ENCODE measurements around the gene TERB1. TPM values are rescaled to one million over a fixed set of nuclear protein-coding genes. Genes with fewer than 3 reads are reported as not detected.

TERB1 gene
- total RNA-seq, 2 experiments from 2014 or later = 0.11 to 0.22 TPM

DNA sequence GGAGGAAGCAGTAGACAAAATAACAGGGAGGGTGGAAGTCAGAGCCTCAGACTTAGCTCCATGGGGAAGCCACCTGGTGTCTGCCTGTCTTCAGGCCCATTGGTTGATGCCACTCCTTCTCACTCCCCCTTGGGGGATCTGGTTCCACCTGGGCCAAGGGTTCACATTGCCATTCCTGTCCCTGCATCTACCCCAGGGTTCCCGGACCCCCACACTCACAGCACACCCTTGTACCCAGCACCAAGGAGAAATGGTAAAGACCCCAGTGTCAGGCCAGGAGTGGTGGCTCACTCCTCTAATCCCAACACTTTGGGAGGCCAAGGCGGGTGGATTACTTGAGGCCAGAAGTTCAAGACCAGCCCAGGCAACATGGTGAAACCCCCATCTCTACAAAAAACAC lies 41.8 kb upstream of the TERB1 start:
- peaks cover 70% of the 10 kb centered on the region for H3K27me3 Mint-ChIP-seq
- Histone ChIP-seq H3K36me3 (ENCODE audit: insufficient read depth, low read length) (no peaks in the 10 kb centered on the region), H3K27ac (ENCODE audit: low read depth in 1 of 2, low read length in 2 of 2) (no peak overlapping the region), H3K4me3 (ENCODE audit: low read length) (no peak overlapping the region), H3K4me1 (ENCODE audit: insufficient read depth, low read length) (peaks cover 7% of the 10 kb centered on the region), H3K9me3 (ENCODE audit: control insufficient read depth in 1 of 2, insufficient read depth in 1 of 2, low read length in 2 of 2) (peaks cover 0 to 4% of the 10 kb centered on the region in 2 experiments), H3K27me3 (ENCODE audit: control insufficient read depth in 1 of 2, insufficient read depth in 2 of 2, low read length in 2 of 2) (peaks cover 31 to 40% of the 10 kb centered on the region in 2 experiments)
- H3K27ac Mint-ChIP-seq = no peak overlapping the region
- intact Hi-C loops (cut with DNase I, micrococcal nuclease) = no loop called here
- TF ChIP-seq, protein P1, sequence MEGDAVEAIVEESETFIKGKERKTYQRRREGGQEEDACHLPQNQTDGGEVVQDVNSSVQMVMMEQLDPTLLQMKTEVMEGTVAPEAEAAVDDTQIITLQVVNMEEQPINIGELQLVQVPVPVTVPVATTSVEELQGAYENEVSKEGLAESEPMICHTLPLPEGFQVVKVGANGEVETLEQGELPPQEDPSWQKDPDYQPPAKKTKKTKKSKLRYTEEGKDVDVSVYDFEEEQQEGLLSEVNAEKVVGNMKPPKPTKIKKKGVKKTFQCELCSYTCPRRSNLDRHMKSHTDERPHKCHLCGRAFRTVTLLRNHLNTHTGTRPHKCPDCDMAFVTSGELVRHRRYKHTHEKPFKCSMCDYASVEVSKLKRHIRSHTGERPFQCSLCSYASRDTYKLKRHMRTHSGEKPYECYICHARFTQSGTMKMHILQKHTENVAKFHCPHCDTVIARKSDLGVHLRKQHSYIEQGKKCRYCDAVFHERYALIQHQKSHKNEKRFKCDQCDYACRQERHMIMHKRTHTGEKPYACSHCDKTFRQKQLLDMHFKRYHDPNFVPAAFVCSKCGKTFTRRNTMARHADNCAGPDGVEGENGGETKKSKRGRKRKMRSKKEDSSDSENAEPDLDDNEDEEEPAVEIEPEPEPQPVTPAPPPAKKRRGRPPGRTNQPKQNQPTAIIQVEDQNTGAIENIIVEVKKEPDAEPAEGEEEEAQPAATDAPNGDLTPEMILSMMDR (IDR thresholded peaks at IDR 0.05) = no peak
- H3K4me1 Mint-ChIP-seq (ENCODE audit: low read depth) = peaks cover 11% of the 10 kb centered on the region
- peak overlapping the region; percentile 54 for H3K4me3 Mint-ChIP-seq
- H3K36me3 Mint-ChIP-seq (ENCODE audit: low read depth) = no peaks in the 10 kb centered on the region
- ChIA-PET CTCF (no interaction called here), POLR2A (no interaction called here)
- DNase-seq = no peak
- no peaks in the 10 kb centered on the region for H3K9me3 Mint-ChIP-seq
- no peak for ATAC-seq (ENCODE audit: poor library complexity)

DNA sequence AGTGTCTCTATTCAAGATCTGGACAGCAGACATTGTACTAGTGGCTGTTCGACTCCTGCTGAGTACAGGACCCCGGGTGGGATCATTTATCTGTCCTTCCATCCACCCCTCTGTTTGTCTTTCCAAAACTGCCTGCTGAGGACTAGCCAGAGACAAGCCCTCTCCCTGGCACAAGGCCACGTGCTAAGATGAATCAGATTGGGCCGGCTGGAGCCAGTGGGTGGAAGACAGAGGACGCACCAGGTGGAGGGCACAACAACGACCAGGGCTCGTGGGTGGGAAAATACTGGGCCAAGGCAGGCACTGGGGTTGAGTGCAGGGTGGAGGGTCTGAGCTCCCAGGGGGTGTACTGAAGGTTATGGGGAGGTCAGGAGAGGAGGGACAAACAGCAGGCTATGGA lies 41.4 kb upstream of the TERB1 start:
- peaks cover 31 to 40% of the 10 kb centered on the region in 2 experiments for H3K27me3 ChIP-seq (ENCODE audit: control insufficient read depth in 1 of 2, insufficient read depth in 2 of 2, low read length in 2 of 2)
- Mint-ChIP-seq H3K27ac (no peak overlapping the region), H3K4me1 (ENCODE audit: low read depth) (peaks cover 11% of the 10 kb centered on the region), H3K4me3 (no peak overlapping the region), H3K9me3 (no peaks in the 10 kb centered on the region), H3K36me3 (ENCODE audit: low read depth) (no peaks in the 10 kb centered on the region), H3K27me3 (peaks cover 67% of the 10 kb centered on the region)
- no peak for DNase-seq
- peaks cover 0 to 4% of the 10 kb centered on the region in 2 experiments for H3K9me3 ChIP-seq (ENCODE audit: control insufficient read depth in 1 of 2, insufficient read depth in 1 of 2, low read length in 2 of 2)
- TF ChIP-seq, protein P1 (IDR thresholded peaks at IDR 0.05) = no peak
- H3K4me1 ChIP-seq (ENCODE audit: insufficient read depth, low read length) = peaks cover 7% of the 10 kb centered on the region
- ATAC-seq (ENCODE audit: poor library complexity) = no peak
- H3K36me3 ChIP-seq (ENCODE audit: insufficient read depth, low read length) = no peaks in the 10 kb centered on the region
- H3K4me3 ChIP-seq (ENCODE audit: low read length) = no peak overlapping the region
- ChIA-PET POLR2A (no interaction called here), CTCF (no interaction called here)
- intact Hi-C loops (cut with DNase I, micrococcal nuclease) = no loop called here
- H3K27ac ChIP-seq (ENCODE audit: low read depth in 1 of 2, low read length in 2 of 2) = no peak overlapping the region

DNA sequence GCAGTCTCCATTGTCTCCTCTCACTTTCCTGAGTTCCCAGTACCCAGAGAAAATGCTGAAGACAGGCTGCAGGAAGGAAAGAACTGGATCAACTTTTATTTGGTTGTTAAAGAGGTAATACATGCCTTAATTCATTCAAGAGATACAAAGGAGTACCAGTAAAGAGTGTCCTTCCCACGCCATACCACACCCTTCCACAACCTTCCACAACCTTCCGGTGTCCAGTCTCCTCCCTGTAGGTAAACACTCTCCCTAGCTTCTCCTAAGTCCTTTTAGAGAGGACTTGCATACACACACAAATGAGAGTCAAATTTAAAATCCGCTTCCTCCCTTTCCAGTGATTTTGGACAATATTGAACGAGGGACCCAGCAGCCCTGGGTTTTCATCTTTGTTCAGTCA lies 40.0 kb upstream of the TERB1 start:
- no peaks in the 10 kb centered on the region for H3K36me3 ChIP-seq (ENCODE audit: insufficient read depth, low read length)
- no peak overlapping the region for H3K4me3 ChIP-seq (ENCODE audit: low read length)
- no peak overlapping the region for H3K27ac Mint-ChIP-seq
- H3K27me3 Mint-ChIP-seq = peaks cover 57% of the 10 kb centered on the region
- no peaks in the 10 kb centered on the region for H3K36me3 Mint-ChIP-seq (ENCODE audit: low read depth)
- H3K4me1 Mint-ChIP-seq (ENCODE audit: low read depth) = peaks cover 11% of the 10 kb centered on the region
- no peaks in the 10 kb centered on the region for H3K9me3 Mint-ChIP-seq
- intact Hi-C loops (cut with DNase I, micrococcal nuclease) = no loop called here
- peaks cover 0 to 4% of the 10 kb centered on the region in 2 experiments for H3K9me3 ChIP-seq (ENCODE audit: control insufficient read depth in 1 of 2, insufficient read depth in 1 of 2, low read length in 2 of 2)
- TF ChIP-seq, protein P1 (IDR thresholded peaks at IDR 0.05) = no peak
- no peak overlapping the region for H3K4me3 Mint-ChIP-seq
- ChIA-PET POLR2A (no interaction called here), CTCF (no interaction called here)
- DNase-seq (no peak), ATAC-seq (ENCODE audit: poor library complexity) (no peak)
- H3K27ac ChIP-seq (ENCODE audit: low read depth in 1 of 2, low read length in 2 of 2) = no peak overlapping the region
- peaks cover 25 to 30% of the 10 kb centered on the region in 2 experiments for H3K27me3 ChIP-seq (ENCODE audit: control insufficient read depth in 1 of 2, insufficient read depth in 2 of 2, low read length in 2 of 2)
- peaks cover 7% of the 10 kb centered on the region for H3K4me1 ChIP-seq (ENCODE audit: insufficient read depth, low read length)
